ENCODE results near the gene SDK2. TPM values are rescaled to one million over a fixed set of nuclear protein-coding genes. Genes with fewer than 3 reads are reported as not detected.
"Not testable (repeated sequence)": the region's sequence is repeated elsewhere in the genome, so short reads cannot be mapped to it uniquely, and the experiment has no call there.

The SDK2 gene
- total RNA-seq, 1 experiment from 2014 or later, result not detected

GRCh38 chr17:73349138-73349537, 295.1 kb downstream of the SDK2 start:
- DNase-seq (ENCODE audit: low read depth), result no peak

- no peak for DNase-seq (ENCODE audit: low read depth)
Measured at GRCh38 chr17:73348829-73349095, 295.5 kb downstream of the SDK2 start.

GRCh38 chr17:73348018-73348828, 296.0 kb downstream of the SDK2 start:
- no peak for DNase-seq (ENCODE audit: low read depth)

- DNase-seq (ENCODE audit: low read depth), result no peak
Measured at GRCh38 chr17:73347351-73347750, 296.9 kb downstream of the SDK2 start.

GRCh38 chr17:73346501-73347162, 297.6 kb downstream of the SDK2 start:
- DNase-seq (ENCODE audit: low read depth), result no peak

GRCh38 chr17:73343739-73344454, 300.3 kb downstream of the SDK2 start:
- peak; percentile 67 for DNase-seq (ENCODE audit: low read depth)

GRCh38 chr17:73343168-73343634, 301.0 kb downstream of the SDK2 start:
- peak; percentile 78 for DNase-seq (ENCODE audit: low read depth)

- peak; percentile 69 for DNase-seq (ENCODE audit: low read depth)
Measured at GRCh38 chr17:73342541-73343167, 301.6 kb downstream of the SDK2 start.

GRCh38 chr17:73342050-73342522, 302.2 kb downstream of the SDK2 start:
- DNase-seq (ENCODE audit: low read depth), result peak; percentile 32

GRCh38 chr17:73341350-73342049, 302.7 kb downstream of the SDK2 start:
- DNase-seq (ENCODE audit: low read depth), result no peak

GRCh38 chr17:73340093-73340596, 304.1 kb downstream of the SDK2 start:
- peak; percentile 94 for DNase-seq (ENCODE audit: low read depth)

- DNase-seq (ENCODE audit: low read depth), result no peak
Measured at GRCh38 chr17:73338566-73339197, 305.6 kb downstream of the SDK2 start.

- DNase-seq (ENCODE audit: low read depth), result no peak
Measured at GRCh38 chr17:73338050-73338521, 306.2 kb downstream of the SDK2 start.

- DNase-seq (ENCODE audit: low read depth), result no peak
Measured at GRCh38 chr17:73337330-73337710, 306.9 kb downstream of the SDK2 start.

GRCh38 chr17:73336408-73337329, 307.6 kb downstream of the SDK2 start:
- no peak for DNase-seq (ENCODE audit: low read depth)

- DNase-seq (ENCODE audit: low read depth), result no peak
Measured at GRCh38 chr17:73335591-73336407, 308.4 kb downstream of the SDK2 start.

- no peak for DNase-seq (ENCODE audit: low read depth)
Measured at GRCh38 chr17:73334771-73335513, 309.3 kb downstream of the SDK2 start.

- not testable (repeated sequence) for DNase-seq (ENCODE audit: low read depth)
Measured at GRCh38 chr17:73333445-73333844, 310.8 kb downstream of the SDK2 start.

All from LHCN-M2 (cell line).